SKM-1 (cell line): ENCODE results near the gene ARF1.
A peak's percentile ranks its signal among the peaks of the same experiment; 100 is the strongest.

Source experiments
- DNase-seq: peaks from one replicate; lab custom pipeline; 2025; ENCODE audit not compliant: unreplicated experiment; lab: John Stamatoyannopoulos, UW

ARF1 gene

DNA sequence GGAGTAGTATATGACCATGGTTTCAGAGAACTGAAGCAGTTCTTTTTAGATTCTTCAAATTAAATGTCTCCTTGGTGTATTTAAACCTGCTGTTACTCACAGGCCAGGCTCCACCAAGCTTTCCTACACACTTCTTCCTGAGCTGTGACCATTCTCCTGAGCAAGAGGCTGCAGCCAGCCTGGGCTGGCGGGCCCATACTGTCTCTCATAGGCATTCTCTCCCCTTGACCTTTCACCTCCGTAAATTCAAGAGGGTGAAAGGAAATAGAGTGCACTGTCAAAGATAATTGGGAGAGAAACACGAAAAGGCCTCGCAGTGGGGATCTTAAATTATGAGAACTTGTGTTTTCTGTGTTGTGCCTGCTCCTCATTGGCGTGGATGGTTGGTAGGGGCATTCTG lies 2.3 kb downstream of the ARF1 start:
- no peak for DNase-seq

GRCh38 chr1:228085287-228085951 lies 2.9 kb downstream of the ARF1 start:
- no peak for DNase-seq

DNA sequence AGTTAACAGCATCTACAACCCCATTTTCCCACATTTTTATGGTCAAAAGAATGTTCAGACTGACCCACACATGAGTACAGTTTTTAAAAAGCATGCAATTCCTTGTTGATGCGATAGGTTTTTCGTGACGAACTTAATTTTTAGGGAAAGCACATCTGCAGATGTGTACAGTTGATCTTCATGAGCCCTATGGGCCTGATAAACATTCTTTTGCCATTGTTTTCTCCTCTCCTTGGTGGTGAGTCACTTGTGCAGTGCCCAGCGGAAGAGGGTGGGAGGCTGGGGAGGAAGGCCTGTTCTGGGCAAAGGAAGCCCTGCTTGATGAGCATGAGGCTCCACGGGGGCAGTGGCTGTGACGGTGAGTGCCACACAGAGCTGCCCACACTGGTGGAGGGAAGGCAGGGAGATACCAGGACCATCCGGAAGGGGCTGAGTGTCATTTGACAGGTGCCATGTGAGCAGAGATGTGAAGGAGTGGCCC lies 5.3 kb downstream of the ARF1 start:
- no peak for DNase-seq

DNA sequence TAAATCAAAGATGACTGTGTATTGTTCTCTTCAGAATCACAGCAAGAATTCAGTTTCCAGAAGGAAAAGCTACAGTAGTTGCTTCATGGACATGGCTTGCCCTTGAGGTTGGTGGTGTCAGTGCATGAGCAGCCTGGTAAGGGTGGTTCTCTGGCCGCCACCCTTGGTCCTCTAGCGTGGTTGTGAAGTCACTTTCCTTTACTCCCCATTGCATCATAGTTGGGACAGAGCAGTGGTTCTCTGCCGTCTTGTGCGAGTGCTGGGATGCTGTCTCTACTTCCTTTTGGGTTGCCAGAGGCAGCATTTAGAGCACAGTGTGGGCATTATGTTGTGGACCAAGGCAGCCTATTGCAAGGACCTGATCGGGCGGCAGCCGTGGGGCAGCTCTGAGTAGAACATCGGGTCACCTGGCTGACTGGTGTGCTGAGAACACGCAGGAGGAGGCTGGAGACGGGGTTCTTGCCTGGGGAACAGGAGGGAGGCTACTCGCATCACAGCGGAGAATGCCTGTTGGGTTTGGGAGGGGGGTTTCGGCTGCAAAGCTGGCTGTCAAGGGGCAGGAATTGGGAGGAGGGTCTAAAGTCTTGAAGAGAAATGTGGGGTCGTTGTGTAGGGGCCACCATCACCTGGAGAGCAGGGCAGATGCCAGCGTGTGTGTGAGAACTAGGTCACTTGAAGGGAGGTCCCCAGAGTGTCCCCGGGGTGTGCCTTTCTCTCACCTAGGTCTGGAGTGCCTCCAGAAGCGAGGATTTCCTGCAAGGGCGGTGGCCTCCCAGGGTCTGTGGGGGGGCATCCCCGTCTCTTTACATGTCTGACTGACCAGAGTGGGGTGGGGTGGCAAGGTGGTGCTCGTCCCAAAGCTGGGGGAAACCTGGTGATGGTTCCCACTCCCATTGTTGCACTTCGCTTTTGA lies 6.3 kb downstream of the ARF1 start:
- DNase-seq: peak; percentile 82

DNA sequence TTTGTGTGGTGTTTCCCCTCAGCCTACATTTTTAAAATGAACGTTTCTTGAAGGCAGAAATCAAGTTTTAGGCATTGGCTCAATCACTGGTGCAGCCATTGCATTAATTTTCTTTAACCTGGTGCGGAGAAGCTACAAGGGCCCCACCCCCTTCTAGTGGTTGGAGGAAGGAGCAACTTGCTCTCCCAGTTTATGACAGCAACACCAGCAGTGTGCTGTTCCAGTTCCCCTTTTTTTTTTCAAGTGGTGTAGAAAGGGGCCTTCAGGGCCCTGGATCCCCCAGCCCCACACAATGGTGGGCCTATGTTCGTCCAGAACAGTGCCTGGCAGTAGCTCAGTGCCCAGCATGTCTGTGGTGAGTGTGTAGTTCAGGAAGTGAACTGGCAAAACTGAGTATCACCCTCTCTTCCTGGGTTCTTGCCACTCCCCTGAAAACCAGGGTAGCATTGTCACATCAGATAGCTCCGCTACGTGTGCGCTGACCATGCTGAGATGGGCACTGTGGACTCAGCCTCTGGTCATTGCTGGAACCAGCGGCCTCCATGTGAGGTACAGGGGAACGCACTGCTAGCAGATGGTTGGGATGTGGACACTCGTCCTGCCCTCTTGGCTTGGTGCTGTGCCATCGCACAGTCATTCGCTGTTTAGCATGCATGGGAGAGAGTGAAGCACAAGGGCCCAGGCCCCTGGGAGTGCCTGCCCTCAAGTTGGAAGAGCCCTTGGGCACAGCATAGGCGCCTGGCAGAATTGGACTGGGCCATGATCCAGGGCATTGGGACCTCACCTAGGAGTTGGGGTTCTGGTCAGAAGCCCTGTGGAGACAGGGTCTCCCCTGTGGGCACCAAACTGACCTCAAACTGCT lies 7.2 kb downstream of the ARF1 start:
- DNase-seq: peak; percentile 55

DNA sequence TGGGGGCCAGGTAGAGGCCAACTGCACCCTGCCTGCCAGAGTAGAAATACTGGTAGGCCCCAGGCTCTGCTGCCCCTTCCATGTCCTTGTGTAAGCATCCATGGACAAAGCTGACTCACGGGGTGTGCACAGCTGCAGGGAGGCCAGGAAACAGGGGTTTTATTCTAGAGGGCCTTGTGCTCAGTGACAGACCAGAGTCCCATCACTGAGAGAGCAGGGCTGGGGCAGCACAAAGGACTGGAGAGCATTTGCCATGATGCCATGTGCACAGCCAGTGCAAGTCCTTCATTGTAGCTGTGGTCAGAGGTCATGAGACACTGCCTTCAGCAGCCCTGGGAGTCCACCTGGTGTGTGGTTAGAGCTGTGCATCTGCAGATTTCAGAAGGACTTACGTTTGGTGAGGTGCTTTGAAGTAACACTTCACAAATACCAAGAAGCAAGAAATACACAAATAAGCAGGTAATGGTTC lies 8.1 kb downstream of the ARF1 start:
- no peak for DNase-seq

GRCh38 chr1:228091084-228091483 lies 8.6 kb downstream of the ARF1 start:
- no peak for DNase-seq

- DNase-seq: no peak
Observed at GRCh38 chr1:228092342-228093049, 10.0 kb downstream of the ARF1 start.

DNA sequence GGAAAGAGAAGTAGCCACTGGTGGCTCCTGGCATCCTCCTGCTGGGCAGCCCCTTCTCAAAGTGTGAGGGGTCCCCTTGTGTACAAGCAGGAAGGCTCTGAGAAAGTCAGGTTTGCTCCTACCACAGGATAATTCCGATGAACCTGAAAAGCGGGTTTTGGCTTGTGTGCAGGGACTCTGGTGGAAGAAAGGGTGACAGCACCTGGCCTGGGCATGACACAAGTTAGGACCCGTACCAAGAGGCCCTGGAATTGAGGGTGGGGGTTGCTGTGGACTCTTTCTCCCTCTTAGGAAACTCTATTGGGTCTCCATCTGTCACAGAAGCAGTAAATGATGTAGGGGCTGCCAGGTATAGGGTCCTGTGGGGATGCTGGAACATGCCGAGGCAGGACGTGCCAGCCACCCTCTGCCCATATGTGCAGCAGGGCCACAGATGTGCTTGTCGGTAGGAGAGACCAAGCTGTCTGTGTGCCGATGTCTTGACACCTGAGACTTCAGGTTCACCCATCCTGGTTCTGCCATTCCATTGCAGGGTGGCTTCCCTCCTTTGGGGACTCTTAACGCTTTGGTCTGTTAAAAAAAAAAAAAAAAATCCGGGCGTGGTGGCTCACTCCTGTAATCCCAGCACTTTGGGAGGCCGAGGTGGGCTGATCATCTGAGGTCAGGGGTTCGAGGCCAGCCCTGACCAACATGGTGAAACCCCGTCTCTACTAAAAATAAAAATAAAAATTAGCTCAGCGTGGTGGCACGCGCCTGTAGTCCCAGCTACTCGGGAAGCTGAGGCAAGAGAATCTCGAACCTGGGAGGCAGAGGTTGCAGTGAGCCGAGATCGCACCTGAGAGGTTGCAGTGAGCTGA lies 10.8 kb downstream of the ARF1 start:
- no peak for DNase-seq

- no peak for DNase-seq
Observed at GRCh38 chr1:228094432-228095016, 12.0 kb downstream of the ARF1 start.

DNA sequence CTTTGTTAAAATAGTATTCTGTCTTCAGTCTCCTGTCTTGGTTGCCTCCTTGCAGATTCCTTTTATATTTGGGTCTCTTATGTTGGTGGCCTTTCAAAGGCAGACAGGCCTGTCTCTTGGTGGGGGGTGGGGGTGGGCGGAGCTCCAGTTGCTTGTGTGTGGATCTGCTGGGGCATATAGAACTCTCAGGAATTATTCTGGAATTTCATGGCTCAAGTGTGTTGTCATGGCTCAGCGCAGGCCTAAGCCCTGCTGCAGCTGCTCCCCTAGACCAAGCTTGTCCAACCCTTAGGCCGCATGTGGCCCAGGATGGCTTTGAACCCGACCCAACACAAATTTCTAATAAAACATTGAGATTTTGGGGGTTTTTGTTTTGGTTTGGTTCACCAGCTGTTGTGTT lies 12.7 kb downstream of the ARF1 start:
- DNase-seq: no peak

DNA sequence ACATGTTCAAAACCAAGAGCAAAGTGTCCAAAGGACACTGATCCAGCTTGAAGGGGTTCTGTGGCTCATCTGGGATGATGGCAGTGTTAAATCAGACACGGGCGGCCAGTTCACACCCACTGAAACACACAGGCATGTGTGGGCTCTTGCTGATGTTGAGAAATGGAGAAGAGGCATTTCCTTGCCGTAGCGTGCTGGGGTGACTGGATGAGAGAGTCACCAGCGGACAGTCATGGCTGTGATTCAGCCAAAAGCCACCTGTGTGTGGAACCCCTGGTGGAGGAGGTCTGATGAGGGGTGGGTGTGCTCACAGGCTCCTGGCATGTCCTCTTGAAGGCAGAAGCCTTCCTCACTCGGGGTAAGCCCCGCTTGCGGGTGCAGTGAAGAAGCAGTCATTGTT lies 13.4 kb downstream of the ARF1 start:
- DNase-seq: no peak

GRCh38 chr1:228096416-228097332 lies 14.2 kb downstream of the ARF1 start:
- DNase-seq: no peak

DNA sequence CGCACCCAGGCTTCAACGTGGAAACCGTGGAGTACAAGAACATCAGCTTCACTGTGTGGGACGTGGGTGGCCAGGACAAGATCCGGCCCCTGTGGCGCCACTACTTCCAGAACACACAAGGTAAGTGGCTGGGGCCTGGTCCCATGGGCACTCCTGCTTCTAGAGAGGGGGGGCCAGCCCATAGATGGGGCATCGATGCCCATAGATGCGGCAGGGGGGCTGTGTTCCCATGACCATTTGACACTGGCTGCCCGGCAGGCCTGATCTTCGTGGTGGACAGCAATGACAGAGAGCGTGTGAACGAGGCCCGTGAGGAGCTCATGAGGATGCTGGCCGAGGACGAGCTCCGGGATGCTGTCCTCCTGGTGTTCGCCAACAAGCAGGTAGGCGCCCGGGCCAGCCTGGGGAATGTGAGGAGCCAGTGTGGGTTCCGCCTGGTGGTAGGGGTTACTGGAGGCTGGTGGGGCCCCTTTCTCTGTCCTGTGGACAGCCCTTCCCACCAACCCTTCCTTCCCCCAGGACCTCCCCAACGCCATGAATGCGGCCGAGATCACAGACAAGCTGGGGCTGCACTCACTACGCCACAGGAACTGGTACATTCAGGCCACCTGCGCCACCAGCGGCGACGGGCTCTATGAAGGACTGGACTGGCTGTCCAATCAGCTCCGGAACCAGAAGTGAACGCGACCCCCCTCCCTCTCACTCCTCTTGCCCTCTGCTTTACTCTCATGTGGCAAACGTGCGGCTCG lies 15.0 kb downstream of the ARF1 start:
- no peak for DNase-seq

- no peak for DNase-seq
Observed at GRCh38 chr1:228098323-228098931, 15.9 kb downstream of the ARF1 start.

DNA sequence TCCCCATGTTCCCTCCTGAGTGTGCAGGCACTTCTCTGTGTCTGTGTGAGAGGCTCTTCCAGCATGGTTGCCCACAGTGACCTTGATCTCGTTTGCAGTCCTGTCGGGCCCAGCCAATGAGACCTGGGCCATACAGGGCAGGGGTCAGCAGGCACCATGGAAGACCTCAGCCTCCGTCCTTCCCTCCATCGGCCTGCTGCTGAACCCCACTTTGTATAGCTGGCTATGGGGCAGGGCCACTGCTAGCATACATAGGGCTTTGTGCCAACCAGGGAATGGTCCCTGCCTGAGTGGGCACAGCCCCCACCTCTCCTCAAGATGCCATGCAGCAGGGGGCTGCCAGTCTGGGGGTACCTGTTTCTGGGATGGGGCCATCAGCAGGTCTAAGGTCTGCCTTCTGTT lies 16.8 kb downstream of the ARF1 start:
- DNase-seq: no peak
